Measurements from ENCODE around the gene CCT8L2. TPM values are rescaled to one million over a fixed set of nuclear protein-coding genes. Genes with fewer than 3 reads are reported as not detected.
A peak's percentile ranks its signal among the peaks of the same experiment; 100 is the strongest.
"Not testable (repeated sequence)": the region's sequence is repeated elsewhere in the genome, so short reads cannot be mapped to it uniquely, and the experiment has no call there.

The CCT8L2 gene
- polyA plus RNA-seq, 1 experiment: not detected

- no peak for DNase-seq (ENCODE audit: low read depth)
- TF ChIP-seq CTCF (IDR thresholded peaks at IDR 0.05; ENCODE audit: insufficient read depth, low read depth, low read length): no peak
- no peaks in the 10 kb centered on the region for H3K27me3 ChIP-seq (ENCODE audit: control insufficient read depth, insufficient read depth, low read length)
- ChIA-PET POLR2A (no interaction called here), CTCF (no interaction called here)
- H3K36me3 ChIP-seq (ENCODE audit: control insufficient read depth, insufficient read depth, low read length): no peaks in the 10 kb centered on the region
- H3K4me3 ChIP-seq (ENCODE audit: low read depth, low read length): no peak overlapping the region; the same call in 1 of the 2 replicates
Observed at GRCh38 chr22:16609548-16610261, 17.1 kb upstream of the CCT8L2 start.

- TF ChIP-seq CTCF (IDR thresholded peaks at IDR 0.05; ENCODE audit: insufficient read depth, low read depth, low read length): no peak
- CTCF ChIA-PET: no interaction called here
- DNase-seq (ENCODE audit: low read depth): no peak
- Histone ChIP-seq H3K36me3 (ENCODE audit: control insufficient read depth, insufficient read depth, low read length) (no peaks in the 10 kb centered on the region), H3K27me3 (ENCODE audit: control insufficient read depth, insufficient read depth, low read length) (no peaks in the 10 kb centered on the region), H3K4me3 (ENCODE audit: low read depth, low read length) (no peak overlapping the region)
- POLR2A ChIA-PET: no interaction called here
Observed at GRCh38 chr22:16608931-16609330, 16.3 kb upstream of the CCT8L2 start.

GRCh38 chr22:16604257-16604998 is 11.8 kb upstream of the CCT8L2 start:
- H3K36me3 ChIP-seq (ENCODE audit: control insufficient read depth, insufficient read depth, low read length); POLR2A ChIA-PET; H3K27me3 ChIP-seq (ENCODE audit: control insufficient read depth, insufficient read depth, low read length); H3K4me3 ChIP-seq (ENCODE audit: low read depth, low read length); CTCF ChIA-PET; DNase-seq (ENCODE audit: low read depth): not testable (repeated sequence)

- H3K36me3 ChIP-seq (ENCODE audit: control insufficient read depth, insufficient read depth, low read length); POLR2A ChIA-PET; CTCF ChIA-PET; H3K27me3 ChIP-seq (ENCODE audit: control insufficient read depth, insufficient read depth, low read length); H3K4me3 ChIP-seq (ENCODE audit: low read depth, low read length); DNase-seq (ENCODE audit: low read depth): not testable (repeated sequence)
Observed at GRCh38 chr22:16603770-16604242, 11.2 kb upstream of the CCT8L2 start.

GRCh38 chr22:16603448-16603768 is 10.8 kb upstream of the CCT8L2 start:
- no peak for TF ChIP-seq CTCF (IDR thresholded peaks at IDR 0.05; ENCODE audit: insufficient read depth, low read depth, low read length)
- no peak for DNase-seq (ENCODE audit: low read depth)
- Histone ChIP-seq H3K36me3 (ENCODE audit: control insufficient read depth, insufficient read depth, low read length) (no peaks in the 10 kb centered on the region), H3K4me3 (ENCODE audit: low read depth, low read length) (no peak overlapping the region), H3K27me3 (ENCODE audit: control insufficient read depth, insufficient read depth, low read length) (no peaks in the 10 kb centered on the region)
- POLR2A ChIA-PET: no interaction called here
- CTCF ChIA-PET: no interaction called here

GRCh38 chr22:16602728-16603447 is 10.3 kb upstream of the CCT8L2 start:
- POLR2A ChIA-PET; H3K27me3 ChIP-seq (ENCODE audit: control insufficient read depth, insufficient read depth, low read length); CTCF ChIA-PET; H3K36me3 ChIP-seq (ENCODE audit: control insufficient read depth, insufficient read depth, low read length); DNase-seq (ENCODE audit: low read depth): not testable (repeated sequence)
- peak overlapping the region; percentile 16 for H3K4me3 ChIP-seq (ENCODE audit: low read depth, low read length)

GRCh38 chr22:16602224-16602727 is 9.7 kb upstream of the CCT8L2 start:
- H3K36me3 ChIP-seq (ENCODE audit: control insufficient read depth, insufficient read depth, low read length); POLR2A ChIA-PET; DNase-seq (ENCODE audit: low read depth); H3K27me3 ChIP-seq (ENCODE audit: control insufficient read depth, insufficient read depth, low read length); CTCF ChIA-PET: not testable (repeated sequence)
- H3K4me3 ChIP-seq (ENCODE audit: low read depth, low read length): peak overlapping the region; percentile 16

Data from BJ (cell line).